GM20000 (cell line): ENCODE results near the gene ATP6V1G2.

Experiments
- DNase-seq: peaks from one replicate; pipeline ENCODE4 v3.0.0; 2012; ENCODE audit warnings: low spot score
- CTCF ChIP-seq: IDR thresholded peaks from 2 replicates; pipeline ENCODE4 v1.5.1; 2012; ENCODE audit warnings: mild to moderate bottlenecking, control low read depth; ENCODE audit errors: extremely low read depth, missing control alignments

The ATP6V1G2 gene

GRCh38 chr6:31529329-31530150 is 16.9 kb downstream of the ATP6V1G2 start:
- TF ChIP-seq CTCF, result no peak
- no peak for DNase-seq

DNA sequence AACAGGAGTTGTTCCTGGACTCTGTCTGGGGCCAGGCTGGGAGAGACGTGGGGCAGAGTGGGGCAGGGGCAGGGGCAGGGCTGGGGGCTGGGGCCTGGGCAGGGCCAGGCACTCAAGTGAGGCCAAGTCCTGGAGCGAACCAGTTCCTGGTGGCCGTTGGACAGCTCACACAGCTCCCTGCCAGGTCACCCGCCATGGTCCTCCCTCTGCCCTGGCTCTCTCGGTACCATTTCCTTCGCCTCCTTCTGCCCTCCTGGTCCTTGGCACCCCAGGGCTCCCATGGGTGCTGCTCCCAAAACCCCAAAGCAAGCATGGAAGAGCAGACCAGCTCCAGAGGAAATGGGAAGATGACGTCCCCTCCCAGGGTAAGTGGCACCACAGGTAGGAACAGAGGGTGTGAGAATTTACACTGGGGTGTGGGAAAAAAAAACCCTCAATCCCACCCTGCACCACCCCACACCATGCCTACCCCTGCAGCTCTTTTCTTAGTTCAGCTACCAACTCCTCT is 17.5 kb downstream of the ATP6V1G2 start, which contains the start of gene MCCD1:
Gene MCCD1, plus strand, starts transcription at position 142 of the 508 bp plus-strand sequence. Its CDS starts 53 bp downstream, at position 195.
- DNase-seq, result no peak
- no peak for TF ChIP-seq CTCF

- no peak for DNase-seq
- TF ChIP-seq CTCF, result no peak
These were observed 18.1 kb downstream of the ATP6V1G2 start for GRCh38 chr6:31528307-31528777.

DNA sequence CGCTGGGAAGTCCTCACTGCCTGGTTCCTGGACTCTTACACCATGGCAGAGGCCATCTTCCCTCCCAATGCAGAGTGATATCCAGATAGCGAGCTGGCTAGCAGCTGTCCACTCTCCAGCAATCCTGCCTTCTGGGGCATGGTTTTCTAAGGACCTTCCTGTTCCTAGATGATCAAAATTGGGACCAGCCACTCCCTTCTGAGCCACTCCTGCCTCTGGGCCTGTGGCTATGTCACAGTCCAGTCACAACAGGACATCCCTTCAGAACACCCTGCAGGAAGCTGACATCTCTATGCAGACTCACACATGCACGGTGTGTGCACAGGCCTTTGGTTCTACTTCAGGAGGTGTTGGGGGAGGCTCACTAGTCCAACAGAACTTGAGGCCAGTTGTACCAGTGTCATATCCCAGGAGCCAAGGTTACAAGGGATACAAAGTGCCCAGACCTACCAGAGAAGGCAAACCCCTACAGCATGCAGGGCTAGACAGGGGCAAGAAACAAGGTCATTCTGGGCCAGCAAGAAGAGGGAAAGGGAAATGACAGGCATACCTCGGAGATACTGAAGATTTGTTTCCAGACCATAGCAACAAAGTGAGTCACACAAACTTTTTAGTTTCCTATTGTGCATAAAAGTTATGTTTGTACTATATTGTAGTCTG is 20.3 kb downstream of the ATP6V1G2 start:
- DNase-seq, result no peak
- no peak for TF ChIP-seq CTCF

GRCh38 chr6:31525553-31525931 is 20.9 kb downstream of the ATP6V1G2 start:
- TF ChIP-seq CTCF, result no peak
- DNase-seq, result no peak

DNA sequence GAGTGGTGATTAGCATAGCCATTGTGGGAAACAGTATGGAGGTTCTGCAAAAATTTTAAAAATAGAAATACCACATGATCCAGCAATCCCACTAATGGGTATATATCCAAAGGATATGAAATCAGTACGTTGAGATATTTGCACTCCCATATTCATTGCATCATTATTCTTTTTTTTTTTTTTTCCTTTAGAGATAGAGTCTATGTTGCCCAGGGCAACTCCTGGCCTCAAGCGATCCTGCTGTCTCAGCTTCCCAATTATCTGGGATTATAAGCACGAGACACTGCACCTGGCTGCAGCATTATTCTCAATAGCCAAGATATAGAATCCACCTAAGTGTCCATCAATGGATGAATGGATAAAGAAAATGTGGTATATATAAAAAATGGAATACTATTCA is 24.6 kb downstream of the ATP6V1G2 start:
- no peak for DNase-seq
- TF ChIP-seq CTCF, result no peak
